CD4-positive, alpha-beta T cell (primary cell): ENCODE measurements around the gene LTA4H. TPM values are rescaled to one million over a fixed set of nuclear protein-coding genes. Genes with fewer than 3 reads are reported as not detected.
A peak's percentile ranks its signal among the peaks of the same experiment; 100 is the strongest.

ENCODE experiments used
- ATAC-seq: fragments of 200-7000 bp; cut with Tn5 transposase; one replicate; pipeline ENCODE4 v1.10.0; 2022; ENCODE audit warnings: mild to moderate bottlenecking; ENCODE audit not compliant: poor library complexity
- CTCF ChIA-PET: fragments of 350-600 bp; sonication (Branson Sonifier 250); formaldehyde crosslinking; loops from one replicate; lab custom pipeline; 2021; ENCODE audit warnings: antibody characterized with exemption, inconsistent platforms; lab: Charles Lee
- POLR2A ChIA-PET: fragments of 350-600 bp; sonication (Branson Sonifier 250); formaldehyde crosslinking; loops from one replicate; lab custom pipeline; 2021; ENCODE audit warnings: antibody characterized with exemption, inconsistent platforms; lab: Charles Lee
- DNase-seq, 14 experiments: peaks; one replicate each; pipeline ENCODE4 v3.0.0-alpha.2; 2013 to 2020; ENCODE audit warnings: mixed read lengths in 2 of 14
- H3K27ac ChIP-seq, 2 donors: one replicate each; pipeline versions ENCODE4 v1.5.1 to v1.7.0; 2013; ENCODE audit warnings: low read length in 2 of 2, low read depth in 1 of 2, mild to moderate bottlenecking in 1 of 2
- H3K27me3 ChIP-seq, 2 experiments: 1 replicate in 1 of 2; 2 replicates in 1 of 2; pipeline versions ENCODE4 v1.6.1 to v1.7.0; 2013; ENCODE audit warnings: low read length in 2 of 2, control low read depth in 1 of 2, mild to moderate bottlenecking in 1 of 2, moderate library complexity in 1 of 2; ENCODE audit not compliant: insufficient read depth in 2 of 2, control insufficient read depth in 1 of 2
- H3K36me3 ChIP-seq: one replicate; pipeline ENCODE4 v1.6.1; 2013; ENCODE audit warnings: low read length, control low read depth; ENCODE audit not compliant: insufficient read depth
- H3K4me1 ChIP-seq: one replicate; pipeline ENCODE4 v1.6.1; 2013; ENCODE audit warnings: low read length, control low read depth; ENCODE audit not compliant: insufficient read depth
- H3K4me3 ChIP-seq: one replicate; pipeline ENCODE4 v1.5.1; 2013; ENCODE audit warnings: mild to moderate bottlenecking, low read length, moderate library complexity
- H3K9me3 ChIP-seq, 2 experiments: 1 replicate in 1 of 2; 2 replicates in 1 of 2; pipeline versions ENCODE4 v1.6.1 to v1.7.0; 2013; ENCODE audit warnings: low read length in 2 of 2, mild to moderate bottlenecking in 2 of 2, control low read depth in 1 of 2, moderate library complexity in 1 of 2; ENCODE audit not compliant: control insufficient read depth in 1 of 2, insufficient read depth in 1 of 2
- H3K27ac Mint-ChIP-seq: one replicate; pipeline ENCODE4 v1.8.0; 2020; ENCODE audit warnings: mixed read lengths
- H3K27me3 Mint-ChIP-seq: one replicate; pipeline ENCODE4 v1.8.0; 2021; ENCODE audit warnings: mixed read lengths
- H3K36me3 Mint-ChIP-seq: one replicate; pipeline ENCODE4 v1.8.0; 2021; ENCODE audit warnings: low read depth, mixed read lengths
- H3K4me1 Mint-ChIP-seq: one replicate; pipeline ENCODE4 v1.8.0; 2021; ENCODE audit warnings: low read depth, mixed read lengths
- H3K4me3 Mint-ChIP-seq: one replicate; pipeline ENCODE4 v1.8.0; 2020; ENCODE audit warnings: mild to moderate bottlenecking, mixed read lengths
- H3K9me3 Mint-ChIP-seq: one replicate; pipeline ENCODE4 v1.8.0; 2020; ENCODE audit warnings: mixed read lengths
- intact Hi-C, 2 experiments: fragments of 100-400 bp; cut with DNase I in 1 of 2; cut with micrococcal nuclease in 1 of 2; formaldehyde crosslinking; loops; one replicate each; pipeline versions ENCODE4 v1.15.1 to v1.9.0; 2023 to 2025; cut with DNase I, micrococcal nuclease
- total RNA-seq, 174 experiments: library from RNA in 2 of 174; stranded (reverse) in 2 of 174; gene quantifications; one replicate each; pipeline ENCODE4 v1.2.3 and lab custom pipeline; 2021 to 2026
- TF ChIP-seq, protein P1 (sequence below): fragments of 200-600 bp; IDR thresholded peaks from one replicate; pipeline ENCODE4 v1.8.0; 2022; ENCODE audit warnings: antibody characterized with exemption, mild to moderate bottlenecking

The LTA4H gene
- total RNA-seq, 2 experiments from 2014 or later, result 43.0 to 44.0 TPM

DNA sequence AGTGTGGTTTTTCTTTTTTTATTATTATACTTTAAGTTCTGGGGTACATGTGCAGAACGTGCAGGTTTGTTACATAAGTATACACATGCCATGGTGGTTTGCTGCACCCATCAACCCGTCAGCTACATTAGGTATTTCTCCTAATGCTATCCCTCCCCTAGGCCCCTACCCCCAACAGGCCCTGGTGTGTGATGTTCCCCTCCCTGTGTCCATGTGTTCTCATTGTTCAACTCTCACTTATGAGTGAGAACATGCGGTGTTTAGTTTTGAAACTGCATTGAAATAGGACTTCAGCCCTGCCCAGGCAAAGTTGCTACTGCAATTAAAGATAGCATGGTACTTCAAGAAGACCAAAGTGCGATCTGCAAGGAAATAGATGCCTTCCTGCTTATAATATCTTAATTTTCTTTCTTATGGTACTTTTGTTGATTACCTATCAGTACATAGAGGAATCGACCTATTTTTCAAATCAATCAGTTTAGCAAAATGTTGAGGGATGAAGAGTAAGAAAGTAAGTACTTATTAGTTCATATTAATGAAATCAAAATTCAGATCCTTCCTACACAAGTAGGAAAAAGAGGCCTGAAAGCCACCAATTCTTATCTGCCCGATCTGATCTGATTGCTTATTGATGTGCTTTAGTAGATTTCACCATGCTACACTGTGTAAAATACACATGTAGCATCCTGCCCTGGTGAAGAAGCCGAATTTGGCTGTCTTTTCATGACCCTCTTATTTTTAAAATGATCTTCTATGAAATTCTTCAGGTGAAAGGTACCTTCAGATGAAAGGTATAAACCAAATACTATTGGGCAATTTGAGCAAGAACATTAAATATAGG lies 1.6 kb downstream of the LTA4H start:
- POLR2A ChIA-PET, result interaction anchor here (1.7 kb wide), 1 partner anchor 91 kb away, joined by 6 read pairs; the partner anchor contains the start of gene AMDHD1
- no peak overlapping the region for H3K4me3 Mint-ChIP-seq

GRCh38 chr12:96029826-96030225 lies 5.6 kb downstream of the LTA4H start:
- Mint-ChIP-seq H3K4me3 (no peak overlapping the region), H3K27ac (no peak overlapping the region), H3K36me3 (peaks cover 42% of the 10 kb centered on the region), H3K9me3 (no peaks in the 10 kb centered on the region), H3K4me1 (peaks cover 23% of the 10 kb centered on the region), H3K27me3 (no peaks in the 10 kb centered on the region)
- H3K4me3 ChIP-seq, result no peak overlapping the region
- peaks cover 36% of the 10 kb centered on the region for H3K36me3 ChIP-seq
- no peaks in the 10 kb centered on the region for H3K27me3 ChIP-seq
- peak in 1 of 14 experiments; percentile 16 for DNase-seq
- H3K4me1 ChIP-seq, result peaks cover 11% of the 10 kb centered on the region
- CTCF ChIA-PET, result no interaction called here
- intact Hi-C loops, result loop anchor here in 1 of 2 experiments (5.0 to 10.0 kb wide), 5 partner anchors 88 to 1575 kb away; partner anchors contain the start of genes AMDHD1, CCDC38, CEP83 and NDUFA12
- no peak overlapping the region for H3K27ac ChIP-seq
- no peaks in the 10 kb centered on the region for H3K9me3 ChIP-seq
- TF ChIP-seq, protein P1, sequence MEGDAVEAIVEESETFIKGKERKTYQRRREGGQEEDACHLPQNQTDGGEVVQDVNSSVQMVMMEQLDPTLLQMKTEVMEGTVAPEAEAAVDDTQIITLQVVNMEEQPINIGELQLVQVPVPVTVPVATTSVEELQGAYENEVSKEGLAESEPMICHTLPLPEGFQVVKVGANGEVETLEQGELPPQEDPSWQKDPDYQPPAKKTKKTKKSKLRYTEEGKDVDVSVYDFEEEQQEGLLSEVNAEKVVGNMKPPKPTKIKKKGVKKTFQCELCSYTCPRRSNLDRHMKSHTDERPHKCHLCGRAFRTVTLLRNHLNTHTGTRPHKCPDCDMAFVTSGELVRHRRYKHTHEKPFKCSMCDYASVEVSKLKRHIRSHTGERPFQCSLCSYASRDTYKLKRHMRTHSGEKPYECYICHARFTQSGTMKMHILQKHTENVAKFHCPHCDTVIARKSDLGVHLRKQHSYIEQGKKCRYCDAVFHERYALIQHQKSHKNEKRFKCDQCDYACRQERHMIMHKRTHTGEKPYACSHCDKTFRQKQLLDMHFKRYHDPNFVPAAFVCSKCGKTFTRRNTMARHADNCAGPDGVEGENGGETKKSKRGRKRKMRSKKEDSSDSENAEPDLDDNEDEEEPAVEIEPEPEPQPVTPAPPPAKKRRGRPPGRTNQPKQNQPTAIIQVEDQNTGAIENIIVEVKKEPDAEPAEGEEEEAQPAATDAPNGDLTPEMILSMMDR, result no peak
- POLR2A ChIA-PET, result no interaction called here
- no peak for ATAC-seq

More for the DNA sequence above, 1.6 kb downstream of the LTA4H start:
- Mint-ChIP-seq H3K36me3 (peaks cover 8% of the 10 kb centered on the region), H3K4me1 (peaks cover 23% of the 10 kb centered on the region), H3K27ac (no peak overlapping the region), H3K27me3 (no peaks in the 10 kb centered on the region), H3K9me3 (no peaks in the 10 kb centered on the region)
- TF ChIP-seq, protein P1, result no peak
- CTCF ChIA-PET, result interaction anchor here (0.8 kb wide), 1 partner anchor 35 kb away, joined by 3 read pairs; no protein-coding TSS in a partner anchor
- Histone ChIP-seq H3K27me3 (no peaks in the 10 kb centered on the region), H3K27ac (no peak overlapping the region), H3K4me3 (peak overlapping the region; percentile 89), H3K36me3 (no peaks in the 10 kb centered on the region), H3K9me3 (no peaks in the 10 kb centered on the region), H3K4me1 (peaks cover 20% of the 10 kb centered on the region)
- no peak for ATAC-seq
- DNase-seq, result no peak
- intact Hi-C loops, result loop anchor here in 1 of 2 experiments (2.0 to 10.0 kb wide), 6 partner anchors 91 to 1579 kb away; partner anchors contain the start of genes AMDHD1, CCDC38, CEP83 and NDUFA12

- no peaks in the 10 kb centered on the region for H3K9me3 Mint-ChIP-seq
- peaks cover 52% of the 10 kb centered on the region for H3K36me3 Mint-ChIP-seq
- ChIA-PET CTCF (interaction anchor here (1.0 kb wide), 1 partner anchor 110 kb away, joined by 3 read pairs; no protein-coding TSS in a partner anchor), POLR2A (no interaction called here)
- no peaks in the 10 kb centered on the region for H3K27me3 ChIP-seq
- no peaks in the 10 kb centered on the region for H3K27me3 Mint-ChIP-seq
- H3K9me3 ChIP-seq, result no peaks in the 10 kb centered on the region
- H3K4me1 ChIP-seq, result peaks cover under 1% of the 10 kb centered on the region
- no peak for ATAC-seq
- TF ChIP-seq, protein P1, result no peak
- peaks cover 23% of the 10 kb centered on the region for H3K4me1 Mint-ChIP-seq
- no peak overlapping the region for H3K4me3 Mint-ChIP-seq
- DNase-seq, result no peak
- no peak overlapping the region for H3K27ac ChIP-seq
- intact Hi-C loops, result no loop called here
- H3K36me3 ChIP-seq, result peaks cover 44% of the 10 kb centered on the region
- no peak overlapping the region for H3K27ac Mint-ChIP-seq
- no peak overlapping the region for H3K4me3 ChIP-seq
These were observed 6.8 kb downstream of the LTA4H start for GRCh38 chr12:96028538-96028937.
